A172 (cell line): ENCODE measurements around the gene ANKRD10. TPM values are rescaled to one million over a fixed set of nuclear protein-coding genes. Genes with fewer than 3 reads are reported as not detected.
A peak's percentile ranks its signal among the peaks of the same experiment; 100 is the strongest.

Experiments
- DNase-seq: peaks from one replicate; pipeline ENCODE4 v3.0.0-alpha.2; 2015; ENCODE audit warnings: low spot score
- total RNA-seq: library from RNA; depleted of rRNA; stranded (reverse); fragments of >200 nt; shearing (Covaris generic); gene quantifications from 2 replicates; pipeline ENCODE4 v1.2.3, GENCODE V29; 2014

Gene ANKRD10
- total RNA-seq, 1 experiment from 2014 or later: 575 TPM

GRCh38 chr13:110885966-110886869 lies 28.7 kb downstream of the ANKRD10 start:
- no peak for DNase-seq

GRCh38 chr13:110885516-110885915 lies 29.4 kb downstream of the ANKRD10 start:
- DNase-seq: no peak

- DNase-seq: no peak
These were observed 30.4 kb downstream of the ANKRD10 start for GRCh38 chr13:110884517-110884916.

GRCh38 chr13:110883542-110883941 lies 31.3 kb downstream of the ANKRD10 start:
- DNase-seq: no peak

GRCh38 chr13:110882972-110883371 lies 31.9 kb downstream of the ANKRD10 start:
- no peak for DNase-seq

- DNase-seq: no peak
These were observed 32.8 kb downstream of the ANKRD10 start for GRCh38 chr13:110881839-110882627.

- DNase-seq: no peak
These were observed 34.2 kb downstream of the ANKRD10 start for GRCh38 chr13:110880627-110881026.

- no peak for DNase-seq
These were observed 35.4 kb downstream of the ANKRD10 start for GRCh38 chr13:110879482-110879881.

GRCh38 chr13:110877737-110878258 lies 37.1 kb downstream of the ANKRD10 start:
- no peak for DNase-seq

GRCh38 chr13:110876609-110877008 lies 38.3 kb downstream of the ANKRD10 start:
- DNase-seq: peak; percentile 51

GRCh38 chr13:110875241-110875640 lies 39.6 kb downstream of the ANKRD10 start:
- DNase-seq: no peak

GRCh38 chr13:110874508-110874960 lies 40.3 kb downstream of the ANKRD10 start:
- peak; percentile 60 for DNase-seq

- no peak for DNase-seq
These were observed 41.0 kb downstream of the ANKRD10 start for GRCh38 chr13:110873639-110874507.

GRCh38 chr13:110872768-110873638 lies 41.9 kb downstream of the ANKRD10 start:
- no peak for DNase-seq

- no peak for DNase-seq
These were observed 42.7 kb downstream of the ANKRD10 start for GRCh38 chr13:110872034-110872767.

- DNase-seq: peak; percentile 100
These were observed 44.8 kb downstream of the ANKRD10 start for GRCh38 chr13:110869805-110870706.

- DNase-seq: peak; percentile 69
These were observed 45.6 kb downstream of the ANKRD10 start for GRCh38 chr13:110869231-110869804.

- DNase-seq: no peak
These were observed 46.1 kb downstream of the ANKRD10 start for GRCh38 chr13:110868720-110869119.
